NT2/D1 (cell line): ENCODE results near the gene CCDC175.

Experiments used
- DNase-seq: peaks from one replicate; pipeline ENCODE4 v3.0.0-alpha.2; 2011; ENCODE audit warnings: low read depth, low spot score
- H3K27me3 ChIP-seq: 2 replicates; pipeline ENCODE4 v1.6.0; 2011; ENCODE audit warnings: mild to moderate bottlenecking; ENCODE audit not compliant: insufficient read length, insufficient read depth
- H3K36me3 ChIP-seq: 2 replicates; pipeline ENCODE4 v1.6.1; 2011; ENCODE audit warnings: mild to moderate bottlenecking, low read length, mixed read lengths; ENCODE audit not compliant: insufficient read depth, insufficient read length
- H3K4me1 ChIP-seq: 2 replicates; pipeline ENCODE4 v1.5.1; 2011; ENCODE audit not compliant: insufficient read depth, insufficient read length
- H3K4me3 ChIP-seq: 2 replicates; pipeline ENCODE4 v1.5.1; 2011; ENCODE audit warnings: low read depth; ENCODE audit not compliant: insufficient read length
- H3K9ac ChIP-seq: 2 replicates; pipeline ENCODE4 v1.6.0; 2011; ENCODE audit warnings: low read depth; ENCODE audit not compliant: insufficient read length
- H3K9me3 ChIP-seq: 2 replicates; pipeline ENCODE4 v1.5.1; 2011; ENCODE audit warnings: mild to moderate bottlenecking, low read length; ENCODE audit not compliant: insufficient read depth
- SUZ12 ChIP-seq: IDR thresholded peaks from 2 replicates; pipeline ENCODE4 v1.6.1; 2011; ENCODE audit not compliant: insufficient read length, insufficient read depth; ENCODE audit errors: extremely low read depth
- YY1 ChIP-seq: IDR thresholded peaks from 2 replicates; pipeline ENCODE4 v1.6.1; 2011; ENCODE audit not compliant: insufficient read length, insufficient read depth
- ZNF274 ChIP-seq: IDR thresholded peaks from 2 replicates; pipeline ENCODE4 v1.6.1; 2011; ENCODE audit warnings: mild to moderate bottlenecking, low read depth, low read length

The CCDC175 gene

GRCh38 chr14:59570122-59570521 is 6.5 kb downstream of the CCDC175 start:
- DNase-seq, result no peak
- H3K36me3 ChIP-seq, result no peaks in the 10 kb centered on the region
- H3K9me3 ChIP-seq, result no peaks in the 10 kb centered on the region
- TF ChIP-seq SUZ12 (no peak), YY1 (no peak), ZNF274 (no peak)
- H3K9ac ChIP-seq, result no peak overlapping the region
- no peaks in the 10 kb centered on the region for H3K4me1 ChIP-seq
- H3K4me3 ChIP-seq, result no peak overlapping the region
- H3K27me3 ChIP-seq, result no peaks in the 10 kb centered on the region

GRCh38 chr14:59566725-59567124 is 9.9 kb downstream of the CCDC175 start:
- no peak overlapping the region for H3K9ac ChIP-seq
- no peaks in the 10 kb centered on the region for H3K9me3 ChIP-seq
- peaks cover 3% of the 10 kb centered on the region for H3K4me1 ChIP-seq
- no peak for DNase-seq
- H3K4me3 ChIP-seq, result no peak overlapping the region
- H3K36me3 ChIP-seq, result no peaks in the 10 kb centered on the region
- no peaks in the 10 kb centered on the region for H3K27me3 ChIP-seq
- no peak for TF ChIP-seq SUZ12
- TF ChIP-seq YY1, result no peak
- no peak for TF ChIP-seq ZNF274

GRCh38 chr14:59566296-59566695 is 10.3 kb downstream of the CCDC175 start:
- no peak overlapping the region for H3K4me3 ChIP-seq
- no peak for TF ChIP-seq ZNF274
- TF ChIP-seq SUZ12, result no peak
- no peak for TF ChIP-seq YY1
- H3K9me3 ChIP-seq, result no peaks in the 10 kb centered on the region
- H3K36me3 ChIP-seq, result no peaks in the 10 kb centered on the region
- DNase-seq, result no peak
- no peaks in the 10 kb centered on the region for H3K27me3 ChIP-seq
- peaks cover 3% of the 10 kb centered on the region for H3K4me1 ChIP-seq
- no peak overlapping the region for H3K9ac ChIP-seq

- H3K9me3 ChIP-seq, result no peaks in the 10 kb centered on the region
- no peak for TF ChIP-seq SUZ12
- no peak overlapping the region for H3K9ac ChIP-seq
- H3K4me1 ChIP-seq, result peaks cover 3% of the 10 kb centered on the region
- no peak for DNase-seq
- no peaks in the 10 kb centered on the region for H3K36me3 ChIP-seq
- H3K4me3 ChIP-seq, result no peak overlapping the region
- no peaks in the 10 kb centered on the region for H3K27me3 ChIP-seq
Measured at GRCh38 chr14:59565087-59565486, 11.5 kb downstream of the CCDC175 start.

GRCh38 chr14:59564366-59564765 is 12.2 kb downstream of the CCDC175 start:
- Histone ChIP-seq H3K36me3 (no peaks in the 10 kb centered on the region), H3K27me3 (no peaks in the 10 kb centered on the region), H3K4me3 (no peak overlapping the region), H3K4me1 (peaks cover 3% of the 10 kb centered on the region), H3K9ac (no peak overlapping the region), H3K9me3 (no peaks in the 10 kb centered on the region)
- TF ChIP-seq ZNF274 (no peak), YY1 (no peak), SUZ12 (no peak)
- no peak for DNase-seq

- Histone ChIP-seq H3K36me3 (no peaks in the 10 kb centered on the region), H3K9me3 (peaks cover 8% of the 10 kb centered on the region; the same call in 1 of the 2 replicates), H3K4me3 (no peak overlapping the region), H3K9ac (no peak overlapping the region), H3K4me1 (no peaks in the 10 kb centered on the region), H3K27me3 (no peaks in the 10 kb centered on the region)
- DNase-seq, result no peak
- no peak for TF ChIP-seq ZNF274
- TF ChIP-seq YY1, result no peak
- no peak for TF ChIP-seq SUZ12
Measured at GRCh38 chr14:59547310-59547709, 29.3 kb downstream of the CCDC175 start.

GRCh38 chr14:59543873-59544272 is 32.7 kb downstream of the CCDC175 start:
- Histone ChIP-seq H3K9me3 (no peaks in the 10 kb centered on the region), H3K36me3 (no peaks in the 10 kb centered on the region), H3K4me3 (no peak overlapping the region), H3K27me3 (no peaks in the 10 kb centered on the region), H3K9ac (no peak overlapping the region), H3K4me1 (no peaks in the 10 kb centered on the region)
- no peak for TF ChIP-seq YY1
- no peak for TF ChIP-seq ZNF274
- no peak for TF ChIP-seq SUZ12
- DNase-seq, result no peak

GRCh38 chr14:59541731-59542130 is 34.9 kb downstream of the CCDC175 start:
- TF ChIP-seq ZNF274 (no peak), YY1 (no peak), SUZ12 (no peak)
- Histone ChIP-seq H3K36me3 (no peaks in the 10 kb centered on the region), H3K27me3 (no peaks in the 10 kb centered on the region), H3K4me1 (no peaks in the 10 kb centered on the region), H3K4me3 (no peak overlapping the region), H3K9ac (no peak overlapping the region), H3K9me3 (no peaks in the 10 kb centered on the region)
- no peak for DNase-seq

- Histone ChIP-seq H3K9me3 (no peaks in the 10 kb centered on the region), H3K4me3 (no peak overlapping the region), H3K9ac (no peak overlapping the region), H3K36me3 (no peaks in the 10 kb centered on the region), H3K27me3 (no peaks in the 10 kb centered on the region), H3K4me1 (no peaks in the 10 kb centered on the region)
- TF ChIP-seq ZNF274 (no peak), SUZ12 (no peak), YY1 (no peak)
- no peak for DNase-seq
Measured at GRCh38 chr14:59540852-59541251, 35.8 kb downstream of the CCDC175 start.
